HFFc6 (cell line): ENCODE data around the gene ACBD3. TPM values are rescaled to one million over a fixed set of nuclear protein-coding genes. Genes with fewer than 3 reads are reported as not detected.

Experiments used
- DNase-seq: peaks from one replicate; pipeline ENCODE4 v3.0.0-alpha.2; 2018
- H3K27ac Mint-ChIP-seq: 2 replicates; pipeline ENCODE4 v1.8.0; 2020; ENCODE audit warnings: mild to moderate bottlenecking, mixed read lengths
- H3K27me3 Mint-ChIP-seq: 2 replicates; pipeline ENCODE4 v1.8.0; 2021; ENCODE audit warnings: mild to moderate bottlenecking, moderate library complexity, mixed read lengths; ENCODE audit not compliant: insufficient read depth
- H3K36me3 Mint-ChIP-seq: 2 replicates; pipeline ENCODE4 v1.8.0; 2021; ENCODE audit warnings: low read depth, mixed read lengths
- H3K4me1 Mint-ChIP-seq: 2 replicates; pipeline ENCODE4 v1.8.0; 2020; ENCODE audit warnings: low read depth, mixed read lengths
- H3K4me3 Mint-ChIP-seq: 2 replicates; pipeline ENCODE4 v1.8.0; 2020; ENCODE audit warnings: mild to moderate bottlenecking, moderate library complexity, mixed read lengths
- H3K9me3 Mint-ChIP-seq: 2 replicates; pipeline ENCODE4 v1.8.0; 2020; ENCODE audit warnings: mild to moderate bottlenecking, mixed read lengths
- CTCF ChIP-seq: fragments of 200-600 bp; sonication (generic); IDR thresholded peaks from 2 replicates; pipeline ENCODE4 v1.5.0; 2021; ENCODE audit warnings: antibody characterized with exemption, mild to moderate bottlenecking
- total RNA-seq, 6 experiments: library from RNA; stranded (reverse); fragmentation: NEBNext Ultra II Directional; extraction: Animal tissue kit (Norgen Biotek cat#: 25700); gene quantifications; 2 replicates in 1 of 6; 3 replicates in 5 of 6; pipeline ENCODE4 v1.2.3, GENCODE V29; 2021

ACBD3 gene
- total RNA-seq, 6 experiments from 2014 or later = 63.9 to 72.8 (median 70.5) TPM

- Mint-ChIP-seq H3K27me3 (peaks cover 2% of the 10 kb centered on the region), H3K36me3 (no peaks in the 10 kb centered on the region), H3K4me3 (no peak overlapping the region), H3K4me1 (peaks cover 5% of the 10 kb centered on the region; the same call in 1 of the 2 replicates), H3K27ac (no peak overlapping the region), H3K9me3 (no peaks in the 10 kb centered on the region)
- DNase-seq = no peak
- no peak for TF ChIP-seq CTCF
These were observed 28.7 kb upstream of the ACBD3 start for GRCh38 chr1:226215239-226215638.

GRCh38 chr1:226212545-226212944 is 26.0 kb upstream of the ACBD3 start:
- H3K4me3 Mint-ChIP-seq = no peak overlapping the region
- no peak overlapping the region for H3K27ac Mint-ChIP-seq
- peaks cover 5% of the 10 kb centered on the region; the same call in 1 of the 2 replicates for H3K4me1 Mint-ChIP-seq
- H3K27me3 Mint-ChIP-seq = peaks cover 20% of the 10 kb centered on the region
- H3K9me3 Mint-ChIP-seq = no peaks in the 10 kb centered on the region
- DNase-seq = no peak
- H3K36me3 Mint-ChIP-seq = no peaks in the 10 kb centered on the region
- TF ChIP-seq CTCF = no peak

DNA sequence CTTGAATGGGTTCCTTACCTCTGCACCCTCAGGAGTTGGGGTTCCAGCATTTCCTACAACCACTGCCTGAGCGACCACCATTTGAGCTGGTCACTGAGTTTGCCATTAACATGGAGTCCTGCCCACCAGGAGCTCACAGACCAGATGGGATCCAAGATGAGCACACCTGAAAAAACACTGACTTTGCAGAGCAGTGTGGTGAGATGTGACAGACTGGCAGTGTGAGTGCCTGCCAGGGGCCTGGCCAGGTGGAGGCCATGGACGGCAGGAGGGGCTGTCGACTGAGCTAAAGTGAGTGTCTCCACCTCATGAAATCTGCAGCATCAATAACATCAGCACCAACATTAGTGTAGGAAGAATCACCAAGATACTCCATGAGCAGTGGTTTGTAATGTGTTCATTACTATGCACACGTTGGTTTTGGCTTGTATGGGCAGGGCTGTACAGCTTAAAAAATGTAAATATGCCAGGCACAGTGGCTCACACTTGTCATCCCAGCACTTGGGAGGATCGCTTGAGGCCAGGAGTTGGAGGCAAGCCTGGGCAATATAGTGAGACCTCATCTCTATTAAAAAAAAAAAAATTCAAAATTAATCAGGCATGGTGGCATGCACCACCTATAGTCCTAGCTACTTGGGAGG is 24.8 kb upstream of the ACBD3 start:
- H3K4me1 Mint-ChIP-seq = no peaks in the 10 kb centered on the region; the same call in 1 of the 2 replicates

GRCh38 chr1:226210571-226211176 is 24.1 kb upstream of the ACBD3 start:
- H3K36me3 Mint-ChIP-seq = no peaks in the 10 kb centered on the region
- H3K9me3 Mint-ChIP-seq = no peaks in the 10 kb centered on the region
- TF ChIP-seq CTCF = no peak
- H3K27me3 Mint-ChIP-seq = peaks cover 20% of the 10 kb centered on the region
- no peak overlapping the region for H3K27ac Mint-ChIP-seq
- H3K4me1 Mint-ChIP-seq = no peaks in the 10 kb centered on the region; the same call in 1 of the 2 replicates
- no peak for DNase-seq
- no peak overlapping the region for H3K4me3 Mint-ChIP-seq

More for the DNA sequence above, 24.8 kb upstream of the ACBD3 start:
- Mint-ChIP-seq H3K27me3 (peaks cover 20% of the 10 kb centered on the region), H3K4me3 (no peak overlapping the region), H3K36me3 (no peaks in the 10 kb centered on the region), H3K27ac (no peak overlapping the region), H3K9me3 (no peaks in the 10 kb centered on the region)
- DNase-seq = no peak
- TF ChIP-seq CTCF = no peak

DNA sequence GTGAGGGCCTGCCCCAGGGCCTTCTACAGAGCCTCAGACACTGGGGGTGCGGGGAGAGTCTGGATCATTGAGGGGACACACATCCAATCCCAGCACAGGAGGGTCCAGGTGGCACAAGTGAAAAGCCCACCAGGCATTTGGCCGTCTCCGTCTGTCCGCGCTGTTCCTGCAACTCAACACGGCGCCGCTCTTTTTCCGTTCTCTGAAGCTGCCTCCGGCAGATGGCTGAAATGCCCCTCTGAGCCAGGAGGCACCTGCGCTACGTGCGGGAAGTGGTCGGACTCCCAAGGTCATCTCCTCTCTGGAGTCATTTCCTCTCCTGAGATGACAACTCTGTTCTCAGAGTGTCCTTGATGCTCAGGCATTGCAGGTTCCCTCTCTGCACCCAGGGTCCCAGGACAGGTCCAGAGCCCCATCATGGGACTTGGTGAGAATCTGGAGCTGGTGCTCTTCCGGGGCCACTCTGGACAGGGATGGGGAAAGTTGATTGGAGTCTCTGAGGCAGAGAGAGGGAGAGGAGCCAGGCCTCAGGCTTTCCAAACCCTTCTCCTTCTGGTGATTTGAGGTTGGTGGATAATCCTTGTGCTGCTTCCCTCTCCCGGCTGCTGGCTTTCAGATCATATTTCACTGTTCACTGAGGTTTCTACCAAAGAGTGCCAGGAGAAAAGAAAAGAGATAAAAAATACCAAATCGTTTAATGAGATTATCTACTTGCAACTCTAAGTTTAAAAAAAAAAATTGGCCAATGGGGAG is 22.9 kb upstream of the ACBD3 start:
- H3K27me3 Mint-ChIP-seq = peaks cover 19% of the 10 kb centered on the region
- no peak for TF ChIP-seq CTCF
- H3K4me1 Mint-ChIP-seq = no peaks in the 10 kb centered on the region
- no peaks in the 10 kb centered on the region for H3K36me3 Mint-ChIP-seq
- no peak overlapping the region for H3K27ac Mint-ChIP-seq
- no peak for DNase-seq
- no peak overlapping the region for H3K4me3 Mint-ChIP-seq
- H3K9me3 Mint-ChIP-seq = no peaks in the 10 kb centered on the region
